B cell (primary cell): Measurements from ENCODE around the gene CDK10. TPM values are rescaled to one million over a fixed set of nuclear protein-coding genes. Genes with fewer than 3 reads are reported as not detected.

Experiments
- ATAC-seq: fragments of 200-7000 bp; cut with Tn5 transposase; one replicate; pipeline ENCODE4 v1.10.0; 2021; ENCODE audit warnings: low read depth, mild to moderate bottlenecking, moderate number of reproducible peaks, moderate library complexity
- CTCF ChIA-PET: fragments of 350-600 bp; sonication (Branson Sonifier 250); formaldehyde crosslinking; loops from one replicate; lab custom pipeline; 2021; ENCODE audit warnings: antibody characterized with exemption, inconsistent platforms; lab: Charles Lee
- POLR2A ChIA-PET: fragments of 350-600 bp; sonication (Branson Sonifier 250); formaldehyde crosslinking; loops from one replicate; lab custom pipeline; 2021; ENCODE audit warnings: antibody characterized with exemption; lab: Charles Lee
- DNase-seq: peaks from one replicate; pipeline ENCODE4 v3.0.0; 2013
- H2AFZ ChIP-seq: 2 replicates; pipeline ENCODE4 v1.6.1; 2012; ENCODE audit warnings: mild to moderate bottlenecking, low read depth, low read length; ENCODE audit not compliant: insufficient read depth, poor library complexity, severe bottlenecking
- H3K27ac ChIP-seq, 2 donors: 1 replicate in 1 of 2; 2 replicates in 1 of 2; pipeline ENCODE4 v1.5.1; 2012 to 2013; ENCODE audit warnings: low read length in 2 of 2, mild to moderate bottlenecking in 2 of 2, moderate library complexity in 1 of 2
- H3K27me3 ChIP-seq, 4 experiments: fragments of 200-600 bp in 1 of 4; sonication (generic) in 1 of 4; replicated peaks in 1 of 4; 1 replicate in 2 of 4; 2 replicates in 2 of 4; pipeline versions ENCODE4 v1.6.1 to v1.7.0; 2013 to 2016; ENCODE audit warnings: low read length in 3 of 4, mild to moderate bottlenecking in 2 of 4, mixed read lengths in 1 of 4, moderate library complexity in 1 of 4; ENCODE audit not compliant: insufficient read depth in 4 of 4, control insufficient read depth in 3 of 4; ENCODE audit errors: control extremely low read depth in 1 of 4
- H3K36me3 ChIP-seq, 2 experiments: replicated peaks in 1 of 2; 1 replicate in 1 of 2; 2 replicates in 1 of 2; pipeline versions ENCODE4 v1.6.1 to v1.7.1; 2013; ENCODE audit warnings: low read length in 1 of 2; ENCODE audit not compliant: insufficient read depth in 2 of 2, control insufficient read depth in 1 of 2; ENCODE audit errors: control extremely low read depth in 1 of 2, extremely low read depth in 1 of 2
- H3K4me1 ChIP-seq, 2 donors: fragments of 200-600 bp in 1 of 2; sonication (generic) in 1 of 2; 1 replicate in 1 of 2; 2 replicates in 1 of 2; pipeline versions ENCODE4 v1.5.1 to v1.6.1; 2013 to 2017; ENCODE audit warnings: low read length in 2 of 2; ENCODE audit not compliant: control insufficient read depth in 2 of 2, insufficient read depth in 2 of 2
- H3K4me2 ChIP-seq: replicated peaks from 2 replicates; pipeline ENCODE3; 2012; ENCODE audit warnings: mild to moderate bottlenecking, low read depth, low read length; ENCODE audit not compliant: poor library complexity, severe bottlenecking
- H3K4me3 ChIP-seq, 5 experiments: fragments of 200-600 bp in 1 of 5; sonication (generic) in 1 of 5; 1 replicate in 3 of 5; 2 replicates in 2 of 5; pipeline versions ENCODE4 v1.5.1 to v1.7.0; 2011 to 2016; ENCODE audit warnings: low read length in 4 of 5, mild to moderate bottlenecking in 4 of 5, low read depth in 2 of 5, control low read depth in 1 of 5, moderate library complexity in 1 of 5; ENCODE audit not compliant: insufficient read depth in 1 of 5; ENCODE audit errors: control extremely low read depth in 1 of 5, extremely low read depth in 1 of 5
- H3K79me2 ChIP-seq: fragments of 200-600 bp; sonication (generic); one replicate; pipeline ENCODE4 v1.6.0; 2016; ENCODE audit warnings: low read length; ENCODE audit not compliant: control insufficient read depth, insufficient read depth
- H3K9ac ChIP-seq: fragments of 200-600 bp; sonication (generic); 2 replicates; pipeline ENCODE4 v1.6.1; 2017; ENCODE audit warnings: mild to moderate bottlenecking, low read length, moderate library complexity
- H3K9me3 ChIP-seq, 3 donors: one replicate each; pipeline versions ENCODE4 v1.6.1 to v1.7.1; 2013; ENCODE audit warnings: low read length in 2 of 3; ENCODE audit not compliant: control insufficient read depth in 2 of 3, insufficient read depth in 1 of 3; ENCODE audit errors: control extremely low read depth in 1 of 3
- H4K20me1 ChIP-seq: 2 replicates; pipeline ENCODE4 v1.6.0; 2012; ENCODE audit warnings: mild to moderate bottlenecking, low read length; ENCODE audit not compliant: insufficient read depth, control insufficient read depth, poor library complexity, severe bottlenecking
- H3K27ac Mint-ChIP-seq: one replicate; pipeline ENCODE4 v1.8.0; 2021; ENCODE audit warnings: mixed read lengths
- H3K27me3 Mint-ChIP-seq: one replicate; pipeline ENCODE4 v1.8.0; 2021; ENCODE audit warnings: mixed read lengths
- H3K4me1 Mint-ChIP-seq: one replicate; pipeline ENCODE4 v1.8.0; 2021; ENCODE audit warnings: mixed read lengths
- H3K4me3 Mint-ChIP-seq: one replicate; pipeline ENCODE4 v1.8.0; 2021; ENCODE audit warnings: mixed read lengths
- H3K9me3 Mint-ChIP-seq: one replicate; pipeline ENCODE4 v1.8.0; 2022; ENCODE audit warnings: mixed read lengths; ENCODE audit not compliant: insufficient read depth
- EZH2 ChIP-seq: IDR thresholded peaks from 2 replicates; pipeline ENCODE4 v1.6.1; 2012; ENCODE audit warnings: borderline replicate concordance, low read depth, mild to moderate bottlenecking, moderate library complexity, low read length; ENCODE audit not compliant: insufficient read depth, poor library complexity, severe bottlenecking
- WGBS: methylation state at CpG from one replicate; pipeline ENCODE4 v1.1.5; 2013; ENCODE audit warnings: missing lambda C conversion rate; ENCODE audit not compliant: insufficient coverage; 5-methylcytosine and 5-hydroxymethylcytosine counted together
- intact Hi-C: fragments of 100-400 bp; cut with micrococcal nuclease; formaldehyde crosslinking; loops from one replicate; pipeline ENCODE4 v1.10.0; 2022
- polyA plus RNA-seq: library from polyadenylated mRNA; depleted of rRNA; stranded (reverse); fragments of >200 nt; gene quantifications from 2 replicates; pipeline ENCODE4 v1.2.3, GENCODE V29; 2012
- total RNA-seq, 2 donors: library from RNA; stranded (reverse); fragments of 120-200 nt in 1 of 2; gene quantifications; 1 replicate in 1 of 2; 2 replicates in 1 of 2; pipeline versions ENCODE4 v1.2.3 to v1.2.4, GENCODE V29; 2013 to 2022
- TF ChIP-seq, protein P1 (sequence below): fragments of 200-600 bp; IDR thresholded peaks from one replicate; pipeline ENCODE4 v1.8.0; 2022; ENCODE audit warnings: antibody characterized with exemption, mild to moderate bottlenecking

Gene CDK10
- total and polyA plus RNA-seq, 2 donors (not counting 1 experiment from before 2014, with no cell fraction given), result 114 to 145 TPM

- H3K4me1 ChIP-seq, result peaks cover 15 to 21% of the 10 kb centered on the region in 2 donors
- intact Hi-C loops, result no loop called here
- Mint-ChIP-seq H3K27me3 (no peaks in the 10 kb centered on the region), H3K9me3 (no peaks in the 10 kb centered on the region), H3K27ac (no peak overlapping the region), H3K4me1 (peaks cover 13% of the 10 kb centered on the region), H3K4me3 (no peak overlapping the region)
- H4K20me1 ChIP-seq, result peaks cover 13% of the 10 kb centered on the region
- no peak overlapping the region for H2AFZ ChIP-seq
- H3K27me3 ChIP-seq, result no peaks in the 10 kb centered on the region
- ChIA-PET CTCF (interaction anchor here (0.5 to 3.1 kb wide), 4 partner anchors 9 to 77 kb away, joined by 3 to 16 read pairs (median 4); no protein-coding TSS in a partner anchor), POLR2A (no interaction called here)
- H3K9ac ChIP-seq, result no peak overlapping the region
- peaks cover 18% of the 10 kb centered on the region for H3K79me2 ChIP-seq
- H3K4me3 ChIP-seq, result no peak overlapping the region
- no peak overlapping the region for H3K4me2 ChIP-seq
- 88% methylated on average over 13 of the region's 15 CpGs for WGBS
- TF ChIP-seq EZH2, result no peak
- TF ChIP-seq, protein P1, sequence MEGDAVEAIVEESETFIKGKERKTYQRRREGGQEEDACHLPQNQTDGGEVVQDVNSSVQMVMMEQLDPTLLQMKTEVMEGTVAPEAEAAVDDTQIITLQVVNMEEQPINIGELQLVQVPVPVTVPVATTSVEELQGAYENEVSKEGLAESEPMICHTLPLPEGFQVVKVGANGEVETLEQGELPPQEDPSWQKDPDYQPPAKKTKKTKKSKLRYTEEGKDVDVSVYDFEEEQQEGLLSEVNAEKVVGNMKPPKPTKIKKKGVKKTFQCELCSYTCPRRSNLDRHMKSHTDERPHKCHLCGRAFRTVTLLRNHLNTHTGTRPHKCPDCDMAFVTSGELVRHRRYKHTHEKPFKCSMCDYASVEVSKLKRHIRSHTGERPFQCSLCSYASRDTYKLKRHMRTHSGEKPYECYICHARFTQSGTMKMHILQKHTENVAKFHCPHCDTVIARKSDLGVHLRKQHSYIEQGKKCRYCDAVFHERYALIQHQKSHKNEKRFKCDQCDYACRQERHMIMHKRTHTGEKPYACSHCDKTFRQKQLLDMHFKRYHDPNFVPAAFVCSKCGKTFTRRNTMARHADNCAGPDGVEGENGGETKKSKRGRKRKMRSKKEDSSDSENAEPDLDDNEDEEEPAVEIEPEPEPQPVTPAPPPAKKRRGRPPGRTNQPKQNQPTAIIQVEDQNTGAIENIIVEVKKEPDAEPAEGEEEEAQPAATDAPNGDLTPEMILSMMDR, result no peak
- DNase-seq (no peak), ATAC-seq (no peak)
- no peaks in the 10 kb centered on the region for H3K36me3 ChIP-seq
- peaks cover 0 to 3% (median 0%) of the 10 kb centered on the region in 3 donors for H3K9me3 ChIP-seq
- H3K27ac ChIP-seq, result no peak overlapping the region
Observed at GRCh38 chr16:89716493-89716892, 30.0 kb downstream of the CDK10 start.

DNA sequence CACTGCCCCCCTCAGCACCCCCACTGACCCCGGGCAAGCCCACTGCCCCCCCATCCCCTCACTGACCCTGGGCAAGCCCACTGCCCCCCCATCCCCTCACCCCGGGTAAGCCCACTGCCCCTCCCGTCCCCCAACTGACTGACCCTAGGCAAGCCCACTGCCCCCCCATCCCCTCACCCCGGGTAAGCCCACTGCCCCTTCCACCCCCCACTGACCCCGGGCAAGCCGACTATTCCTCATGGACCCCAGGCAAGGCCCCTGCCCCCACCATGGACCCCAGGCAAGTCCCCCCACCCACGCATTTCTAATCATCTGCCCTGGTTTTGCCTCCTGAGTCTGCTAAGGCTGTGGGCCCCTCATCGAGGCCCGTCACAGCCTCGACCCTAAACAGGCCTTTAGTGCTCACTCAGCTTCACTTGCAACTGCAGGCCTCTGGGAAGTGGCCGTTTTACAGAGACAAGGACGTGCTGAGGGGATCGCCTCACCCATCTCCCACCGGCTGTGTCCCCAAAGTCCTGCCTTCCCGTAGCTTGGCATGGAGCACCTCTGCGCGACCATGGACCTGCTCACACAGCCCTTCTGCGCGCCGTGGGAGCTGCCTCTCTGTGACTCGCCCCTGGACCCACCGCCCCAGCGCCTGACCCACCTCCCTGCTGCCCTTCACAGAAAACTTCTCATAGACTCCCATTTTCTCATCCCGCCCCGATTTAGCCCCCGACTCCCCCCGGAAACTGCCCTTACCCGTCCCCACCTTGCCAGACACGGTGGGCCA is 30.6 kb downstream of the CDK10 start:
- no peaks in the 10 kb centered on the region for H3K36me3 ChIP-seq
- no peak overlapping the region for H3K4me3 ChIP-seq
- H3K9me3 Mint-ChIP-seq, result no peaks in the 10 kb centered on the region
- no peaks in the 10 kb centered on the region for H3K27me3 Mint-ChIP-seq
- WGBS, result 93% methylated on average over 22 of the region's 29 CpGs
- peaks cover 0 to 3% (median 0%) of the 10 kb centered on the region in 3 donors for H3K9me3 ChIP-seq
- H3K9ac ChIP-seq, result no peak overlapping the region
- no peaks in the 10 kb centered on the region for H3K27me3 ChIP-seq
- intact Hi-C loops, result no loop called here
- peaks cover 14% of the 10 kb centered on the region for H4K20me1 ChIP-seq
- ChIA-PET POLR2A (interaction anchor here (0.7 kb wide), 1 partner anchor 1143 kb away, joined by 3 read pairs; no protein-coding TSS in a partner anchor), CTCF (interaction anchor here (0.9 kb wide), 1 partner anchor 11 kb away, joined by 4 read pairs; no protein-coding TSS in a partner anchor)
- H3K4me1 ChIP-seq, result peaks cover 13 to 16% of the 10 kb centered on the region in 2 donors
- no peak overlapping the region for H2AFZ ChIP-seq
- no peak for ATAC-seq
- peaks cover 18% of the 10 kb centered on the region for H3K79me2 ChIP-seq
- no peak overlapping the region for H3K4me2 ChIP-seq
- TF ChIP-seq, protein P1, result no peak
- TF ChIP-seq EZH2, result no peak
- H3K4me1 Mint-ChIP-seq, result peaks cover 13% of the 10 kb centered on the region
- no peak for DNase-seq
- no peak overlapping the region for H3K27ac Mint-ChIP-seq
- H3K27ac ChIP-seq, result no peak overlapping the region
- H3K4me3 Mint-ChIP-seq, result no peak overlapping the region
